GM18870 (cell line): ENCODE results near the gene POLD1.
"Not testable (repeated sequence)": the region's sequence is repeated elsewhere in the genome, so short reads cannot be mapped to it uniquely, and the experiment has no call there.

Source experiments
- ATAC-seq: cut with Tn5 transposase; IDR thresholded peaks from one replicate; pipeline ENCODE4 v1.9.1; 2021; ENCODE audit warnings: moderate library complexity; ENCODE audit not compliant: unreplicated experiment

Gene POLD1

DNA sequence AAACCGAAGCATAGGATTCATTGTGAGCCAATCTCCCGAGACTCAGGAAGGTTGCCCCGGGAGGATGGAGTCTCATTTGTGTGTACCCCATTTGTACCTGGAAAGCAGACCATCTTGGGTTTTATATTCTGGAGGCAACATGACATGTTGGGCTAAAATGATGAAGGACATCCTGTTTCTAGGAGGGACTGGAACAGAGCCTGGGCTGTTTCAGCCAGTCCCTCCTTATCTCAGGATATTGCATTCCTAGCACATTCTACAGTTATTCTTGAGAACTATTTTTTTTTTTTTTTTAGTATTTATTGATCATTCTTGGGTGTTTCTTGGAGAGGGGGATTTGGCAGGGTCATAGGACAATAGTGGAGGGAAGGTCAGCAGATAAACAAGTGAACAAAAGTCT, 6.1 kb downstream of the POLD1 start:
- ATAC-seq, result not testable (repeated sequence)

DNA sequence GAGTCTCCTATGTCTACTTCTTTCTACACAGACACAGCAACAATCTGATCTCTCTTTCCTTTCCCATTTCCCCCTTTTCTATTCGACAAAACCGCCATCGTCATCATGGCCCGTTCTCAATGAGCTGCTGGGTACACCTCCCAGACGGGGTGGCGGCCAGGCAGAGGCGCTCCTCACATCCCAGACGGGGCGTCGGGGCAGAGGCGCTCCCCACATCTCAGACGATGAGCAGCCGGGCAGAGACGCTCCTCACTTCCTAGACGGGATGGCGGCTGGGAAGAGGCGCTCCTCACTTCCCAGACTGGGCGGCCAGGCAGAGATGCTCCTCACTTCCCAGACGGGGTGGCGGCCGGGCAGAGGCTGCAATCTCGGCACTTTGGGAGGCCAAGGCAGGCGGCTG, 6.8 kb downstream of the POLD1 start:
- not testable (repeated sequence) for ATAC-seq

DNA sequence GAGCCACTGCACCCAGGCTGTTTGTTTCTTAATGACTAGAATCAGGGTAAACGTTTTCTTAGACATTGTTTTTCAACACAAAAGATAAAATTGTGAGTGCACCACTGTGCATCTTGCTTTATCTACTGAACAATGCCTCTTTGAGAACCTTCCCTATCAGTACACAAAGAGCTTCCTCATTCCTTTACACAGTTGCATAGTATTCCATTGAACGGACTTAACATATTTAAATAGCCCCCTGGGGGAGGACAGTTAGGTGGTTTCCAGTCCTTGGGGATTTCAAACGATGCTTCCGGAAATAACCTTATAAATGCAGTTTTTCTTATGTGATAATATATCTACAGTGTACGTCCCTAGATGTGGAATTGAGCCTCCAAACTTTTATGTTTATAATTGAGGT, 8.6 kb downstream of the POLD1 start:
- ATAC-seq, result no peak

GRCh38 chr19:50393589-50393988, 9.4 kb downstream of the POLD1 start:
- no peak for ATAC-seq

DNA sequence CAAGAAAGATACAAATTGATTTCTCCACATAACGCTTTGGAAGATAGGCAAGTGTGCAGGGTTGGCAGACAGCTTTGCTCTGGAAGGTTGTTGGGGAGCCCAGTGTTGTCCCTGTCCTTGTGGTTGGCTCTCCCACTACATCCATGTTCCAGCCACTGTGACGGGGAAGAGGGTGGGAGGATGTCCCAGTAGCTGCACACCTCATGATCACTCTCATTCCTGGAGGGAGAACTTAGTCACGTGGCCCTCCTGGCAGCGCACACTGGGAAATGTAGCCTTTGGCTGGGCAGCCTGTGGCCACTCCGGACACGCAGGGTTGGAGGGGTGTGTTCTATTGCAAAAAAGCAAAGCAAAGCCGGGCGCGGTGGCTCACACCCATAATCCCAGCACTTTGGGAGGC, 9.9 kb downstream of the POLD1 start:
- no peak for ATAC-seq

GRCh38 chr19:50398675-50399367, 14.7 kb downstream of the POLD1 start:
- no peak for ATAC-seq

- ATAC-seq, result no peak
These were observed 15.2 kb downstream of the POLD1 start for GRCh38 chr19:50399368-50399745.

DNA sequence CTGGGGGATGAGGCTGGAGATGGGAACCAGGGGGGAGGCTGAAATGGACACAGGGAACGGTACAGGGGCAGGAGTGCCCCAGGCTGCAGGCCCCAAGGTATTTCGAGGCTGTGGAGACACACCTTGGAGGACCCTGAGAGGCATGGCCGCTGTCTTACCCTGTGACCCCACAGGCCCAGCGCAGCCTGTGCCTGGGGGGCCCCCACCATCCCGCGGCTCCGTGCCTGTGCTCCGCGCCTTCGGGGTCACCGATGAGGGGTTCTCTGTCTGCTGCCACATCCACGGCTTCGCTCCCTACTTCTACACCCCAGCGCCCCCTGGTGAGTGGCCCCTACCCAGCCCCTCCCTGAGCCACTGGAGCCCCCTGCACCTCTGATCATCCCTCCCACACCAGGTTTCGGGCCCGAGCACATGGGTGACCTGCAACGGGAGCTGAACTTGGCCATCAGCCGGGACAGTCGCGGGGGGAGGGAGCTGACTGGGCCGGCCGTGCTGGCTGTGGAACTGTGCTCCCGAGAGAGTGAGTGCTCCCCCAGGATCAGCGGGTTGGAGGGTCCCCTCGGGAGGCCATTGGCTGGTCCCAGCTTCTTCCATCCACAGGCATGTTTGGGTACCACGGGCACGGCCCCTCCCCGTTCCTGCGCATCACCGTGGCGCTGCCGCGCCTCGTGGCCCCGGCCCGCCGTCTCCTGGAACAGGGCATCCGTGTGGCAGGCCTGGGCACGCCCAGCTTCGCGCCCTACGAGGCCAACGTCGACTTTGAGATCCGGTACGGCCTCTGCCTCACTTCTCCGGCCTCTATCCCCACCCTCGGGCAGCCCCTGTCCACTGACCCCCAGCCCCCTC, 17.7 kb downstream of the POLD1 start:
- no peak for ATAC-seq

DNA sequence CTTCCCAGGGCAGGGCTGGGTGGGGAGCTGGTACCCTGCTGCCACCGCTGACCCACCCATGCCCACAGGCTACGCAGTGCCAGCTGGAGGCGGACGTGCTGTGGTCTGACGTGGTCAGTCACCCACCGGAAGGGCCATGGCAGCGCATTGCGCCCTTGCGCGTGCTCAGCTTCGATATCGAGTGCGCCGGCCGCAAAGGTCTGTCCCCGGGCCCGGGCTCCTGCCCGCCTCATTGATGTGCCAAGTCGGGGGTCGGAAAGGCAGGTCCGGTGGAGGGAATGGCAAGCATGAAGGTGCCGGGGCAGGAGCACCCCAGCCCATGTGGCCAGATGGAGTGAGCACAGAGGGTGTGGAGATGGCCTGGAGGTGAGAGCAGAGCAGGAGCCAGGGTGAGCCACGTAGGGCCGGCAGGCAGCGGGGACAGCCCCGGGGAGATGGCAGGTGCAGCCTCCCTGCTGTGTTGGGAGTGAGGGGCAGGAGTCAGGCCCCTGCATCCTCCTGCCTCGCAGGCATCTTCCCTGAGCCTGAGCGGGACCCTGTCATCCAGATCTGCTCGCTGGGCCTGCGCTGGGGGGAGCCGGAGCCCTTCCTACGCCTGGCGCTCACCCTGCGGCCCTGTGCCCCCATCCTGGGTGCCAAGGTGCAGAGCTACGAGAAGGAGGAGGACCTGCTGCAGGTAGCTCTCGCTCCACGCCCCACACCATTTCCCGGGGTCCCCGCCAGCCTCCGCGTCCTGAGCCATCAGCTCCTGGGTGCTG, 18.6 kb downstream of the POLD1 start:
- ATAC-seq, result no peak

GRCh38 chr19:50406156-50406820, 22.1 kb downstream of the POLD1 start:
- ATAC-seq, result no peak

DNA sequence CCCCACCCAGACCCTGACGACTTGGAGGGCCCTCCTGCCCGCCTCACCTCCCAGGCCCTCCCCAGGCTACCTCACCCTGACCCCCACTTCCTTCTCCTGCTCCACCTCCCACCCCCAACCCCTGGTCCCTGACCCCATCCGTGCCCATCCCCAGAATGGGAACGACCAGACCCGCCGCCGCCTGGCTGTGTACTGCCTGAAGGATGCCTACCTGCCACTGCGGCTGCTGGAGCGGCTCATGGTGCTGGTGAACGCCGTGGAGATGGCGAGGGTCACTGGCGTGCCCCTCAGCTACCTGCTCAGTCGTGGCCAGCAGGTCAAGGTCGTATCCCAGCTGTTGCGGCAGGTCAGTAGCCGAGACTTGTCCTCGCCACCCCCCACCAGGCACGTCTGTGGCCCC, 22.7 kb downstream of the POLD1 start:
- ATAC-seq, result no peak

GRCh38 chr19:50409347-50409746, 25.2 kb downstream of the POLD1 start:
- no peak for ATAC-seq

- ATAC-seq, result no peak
These were observed 26.0 kb downstream of the POLD1 start for GRCh38 chr19:50410109-50410508.

- ATAC-seq, result no peak
These were observed 28.3 kb downstream of the POLD1 start for GRCh38 chr19:50412419-50412818.

- no peak for ATAC-seq
These were observed 28.9 kb downstream of the POLD1 start for GRCh38 chr19:50413096-50413495.

DNA sequence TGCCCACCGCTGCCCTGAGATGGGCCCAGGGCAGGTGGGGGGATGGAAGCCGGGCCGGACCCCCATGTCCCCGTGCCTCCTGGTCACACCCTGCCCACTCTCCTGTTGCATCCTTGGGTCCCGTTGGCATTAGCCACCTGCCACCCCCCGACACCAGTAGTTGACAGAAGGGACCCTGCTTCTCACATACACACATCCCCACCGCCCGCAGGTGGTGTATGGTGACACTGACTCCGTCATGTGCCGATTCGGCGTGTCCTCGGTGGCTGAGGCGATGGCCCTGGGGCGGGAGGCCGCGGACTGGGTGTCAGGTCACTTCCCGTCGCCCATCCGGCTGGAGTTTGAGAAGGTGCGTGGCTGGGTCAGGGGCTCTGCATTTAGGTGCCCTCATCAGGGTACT, 29.4 kb downstream of the POLD1 start:
- no peak for ATAC-seq

DNA sequence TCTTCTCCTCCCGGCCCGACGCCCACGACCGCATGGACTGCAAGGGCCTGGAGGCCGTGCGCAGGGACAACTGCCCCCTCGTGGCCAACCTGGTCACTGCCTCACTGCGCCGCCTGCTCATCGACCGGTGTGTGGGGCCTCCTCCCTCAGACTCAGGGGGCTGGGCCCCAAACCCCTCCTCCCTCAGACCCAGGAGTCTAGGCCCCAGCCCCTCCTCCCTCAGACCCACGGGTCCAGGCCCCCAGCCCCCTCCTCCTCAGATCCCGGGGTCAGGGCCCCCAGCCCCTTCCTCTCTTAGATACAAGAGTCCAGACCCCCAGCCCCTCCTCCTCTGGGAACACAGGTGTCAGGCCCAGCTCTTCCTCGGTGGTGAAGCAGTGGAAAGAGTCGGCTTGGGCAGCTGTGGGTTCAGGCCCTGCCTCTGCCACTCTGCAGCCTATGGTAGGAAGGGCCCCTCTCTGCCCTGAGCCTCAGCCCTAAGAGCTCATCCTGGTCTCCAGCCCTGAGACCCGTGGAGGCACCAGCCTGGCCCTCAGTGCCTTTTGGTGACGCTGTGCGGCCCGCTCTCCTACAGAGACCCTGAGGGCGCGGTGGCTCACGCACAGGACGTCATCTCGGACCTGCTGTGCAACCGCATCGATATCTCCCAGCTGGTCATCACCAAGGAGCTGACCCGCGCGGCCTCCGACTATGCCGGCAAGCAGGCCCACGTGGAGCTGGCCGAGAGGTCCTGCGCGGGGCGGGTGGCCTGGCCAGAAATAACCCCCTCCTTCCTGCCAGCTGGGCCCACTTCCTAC, 30.9 kb downstream of the POLD1 start:
- no peak for ATAC-seq

DNA sequence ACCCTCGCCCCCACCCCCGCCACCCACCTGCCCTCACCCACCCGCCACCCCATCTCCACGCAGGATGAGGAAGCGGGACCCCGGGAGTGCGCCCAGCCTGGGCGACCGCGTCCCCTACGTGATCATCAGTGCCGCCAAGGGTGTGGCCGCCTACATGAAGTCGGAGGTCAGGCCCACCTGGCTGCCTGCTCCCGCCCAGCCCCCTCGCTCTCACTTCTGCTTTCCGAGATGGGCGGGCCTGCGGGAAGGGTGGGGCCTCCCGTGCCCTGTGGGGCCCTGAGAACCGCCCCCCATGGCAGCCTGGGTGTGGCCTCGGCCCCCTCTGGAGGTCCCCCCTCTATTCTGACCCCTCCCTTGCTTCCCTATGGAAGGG, 31.5 kb downstream of the POLD1 start:
- no peak for ATAC-seq

DNA sequence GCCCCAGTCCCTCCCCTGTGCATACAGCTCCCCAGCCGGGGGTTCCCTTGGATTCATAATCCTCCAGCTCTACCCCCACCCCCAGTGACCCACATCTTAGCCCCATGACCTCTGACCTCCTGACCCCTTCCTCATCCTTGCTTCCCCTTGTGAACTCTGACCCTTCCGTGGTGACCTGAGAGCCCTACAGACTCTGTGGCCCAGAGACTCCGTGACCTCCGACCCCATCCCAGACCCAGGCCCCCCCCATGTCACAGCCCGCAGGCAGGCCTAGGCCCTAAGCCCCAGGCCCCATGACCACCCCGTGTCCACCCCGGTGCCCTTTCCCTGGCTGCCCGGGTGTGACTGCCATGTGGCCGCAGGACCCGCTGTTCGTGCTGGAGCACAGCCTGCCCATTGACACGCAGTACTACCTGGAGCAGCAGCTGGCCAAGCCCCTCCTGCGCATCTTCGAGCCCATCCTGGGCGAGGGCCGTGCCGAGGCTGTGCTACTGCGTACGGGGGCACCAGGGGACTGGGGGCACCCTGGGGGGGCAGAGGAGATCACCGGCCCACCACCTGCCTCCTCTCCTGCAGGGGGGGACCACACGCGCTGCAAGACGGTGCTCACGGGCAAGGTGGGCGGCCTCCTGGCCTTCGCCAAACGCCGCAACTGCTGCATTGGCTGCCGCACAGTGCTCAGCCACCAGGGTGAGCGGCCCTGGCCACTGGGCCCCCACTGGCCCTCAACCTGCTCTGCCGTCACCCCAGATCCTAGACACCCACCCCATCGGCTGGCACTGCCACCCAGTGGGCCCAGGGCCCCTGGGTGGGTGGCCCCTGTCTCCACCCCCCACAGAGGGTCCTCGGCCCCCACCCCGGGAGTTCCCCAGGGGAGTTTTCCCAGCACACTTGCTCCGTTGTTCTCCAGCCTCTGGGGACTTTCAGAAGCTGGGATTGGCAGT, 32.2 kb downstream of the POLD1 start:
- no peak for ATAC-seq
